Subcutaneous abdominal adipose tissue (tissue), 5 donors: ENCODE measurements around the gene AP4B1.
A peak's percentile ranks its signal among the peaks of the same experiment; 100 is the strongest.
"Not testable (repeated sequence)": the region's sequence is repeated elsewhere in the genome, so short reads cannot be mapped to it uniquely, and the experiment has no call there.

Source experiments
- H3K27ac ChIP-seq: one replicate; pipeline ENCODE4 v1.7.0; 2013; ENCODE audit warnings: low read depth, mild to moderate bottlenecking, inconsistent platforms, low read length, moderate library complexity
- H3K27me3 ChIP-seq, 5 donors: one replicate each; pipeline ENCODE4 v1.7.0; 2013; ENCODE audit warnings: low read length in 5 of 5, inconsistent platforms in 1 of 5; ENCODE audit not compliant: control insufficient read depth in 5 of 5, insufficient read depth in 4 of 5
- H3K36me3 ChIP-seq, 5 donors: one replicate each; pipeline ENCODE4 v1.7.0; 2013; ENCODE audit warnings: low read length in 5 of 5; ENCODE audit not compliant: control insufficient read depth in 5 of 5, insufficient read depth in 5 of 5
- H3K4me1 ChIP-seq, 5 donors: one replicate each; pipeline ENCODE4 v1.7.0; 2013; ENCODE audit warnings: low read length in 5 of 5, mild to moderate bottlenecking in 3 of 5, moderate library complexity in 1 of 5; ENCODE audit not compliant: control insufficient read depth in 5 of 5, insufficient read depth in 5 of 5
- H3K4me3 ChIP-seq, 5 donors: one replicate each; pipeline ENCODE4 v1.7.0; 2013; ENCODE audit warnings: low read length in 5 of 5, low read depth in 1 of 5
- H3K9ac ChIP-seq, 5 donors: one replicate each; pipeline ENCODE4 v1.7.0; 2013; ENCODE audit warnings: low read length in 5 of 5, mild to moderate bottlenecking in 4 of 5, moderate library complexity in 3 of 5
- H3K9me3 ChIP-seq, 5 donors: one replicate each; pipeline ENCODE4 v1.7.0; 2013; ENCODE audit warnings: low read length in 5 of 5; ENCODE audit not compliant: control insufficient read depth in 5 of 5
- donor health status: healthy.
- donor health status: healthy.
- donor health status: healthy.
- donor health status: healthy.
- donor health status: healthy.

Gene AP4B1

GRCh38 chr1:113904674-113905434 is at the start of gene AP4B1, which contains the start of gene DCLRE1B:
AP4B1 (minus strand) TSS chr1:113904799; CDS start chr1:113904717, 82 bp downstream.
DCLRE1B (plus strand) TSS chr1:113905326; CDS start chr1:113905587, 261 bp downstream.
- Histone ChIP-seq H3K4me3 (peak within 1 kb of the TSS; percentile 86 to 99 (median 91)), H3K36me3 (peaks cover 7 to 36% (median 22%) of the 10 kb centered on the region in 5 donors), H3K9me3 (no peaks in the 10 kb centered on the region), H3K9ac (peak within 1 kb of the TSS; percentile 87 to 99 (median 95)), H3K4me1 (peaks cover 9 to 30% (median 25%) of the 10 kb centered on the region in 5 donors), H3K27me3 (no peaks in the 10 kb centered on the region), H3K27ac (peak within 1 kb of the TSS; percentile 98)

- Histone ChIP-seq H3K9me3 (no peaks in the 10 kb centered on the region), H3K27me3 (no peaks in the 10 kb centered on the region), H3K36me3 (peaks cover 9 to 21% (median 18%) of the 10 kb centered on the region in 5 donors), H3K27ac (no peak overlapping the region), H3K9ac (no peak overlapping the region), H3K4me1 (peaks cover 0 to 20% (median 20%) of the 10 kb centered on the region in 5 donors), H3K4me3 (no peak overlapping the region)
Measured at GRCh38 chr1:113951719-113952118, 47.1 kb upstream of the AP4B1 start.

GRCh38 chr1:113950908-113951307 is 46.3 kb upstream of the AP4B1 start:
- Histone ChIP-seq H3K9me3 (no peaks in the 10 kb centered on the region), H3K27me3 (no peaks in the 10 kb centered on the region), H3K9ac (no peak overlapping the region), H3K4me1 (peaks cover 0 to 28% (median 21%) of the 10 kb centered on the region in 5 donors), H3K27ac (no peak overlapping the region), H3K4me3 (no peak overlapping the region), H3K36me3 (peaks cover 4 to 16% (median 16%) of the 10 kb centered on the region in 5 donors)

GRCh38 chr1:113949007-113949406 is 44.4 kb upstream of the AP4B1 start:
- H3K36me3 ChIP-seq: peaks cover 0 to 7% (median 0%) of the 10 kb centered on the region in 5 donors
- H3K4me3 ChIP-seq: no peak overlapping the region
- H3K9me3 ChIP-seq: no peaks in the 10 kb centered on the region
- no peak overlapping the region for H3K27ac ChIP-seq
- no peak overlapping the region for H3K9ac ChIP-seq
- no peaks in the 10 kb centered on the region for H3K27me3 ChIP-seq
- H3K4me1 ChIP-seq: peaks cover 0 to 28% (median 21%) of the 10 kb centered on the region in 5 donors

GRCh38 chr1:113948151-113948550 is 43.6 kb upstream of the AP4B1 start:
- H3K27ac ChIP-seq: not testable (repeated sequence)

GRCh38 chr1:113947388-113948107 is 42.9 kb upstream of the AP4B1 start:
- Histone ChIP-seq H3K9ac (peak overlapping the region in 3 of 5 donors; percentile 18 to 38 (median 35)), H3K4me1 (peaks cover 0 to 28% (median 22%) of the 10 kb centered on the region in 5 donors)

More at GRCh38 chr1:113948151-113948550, 43.6 kb upstream of the AP4B1 start:
- not testable (repeated sequence) for H3K4me3 ChIP-seq, H3K27me3 ChIP-seq, H3K9me3 ChIP-seq, H3K36me3 ChIP-seq
- peak overlapping the region in 1 of 5 donors; percentile 38 for H3K9ac ChIP-seq
- peaks cover 0 to 28% (median 22%) of the 10 kb centered on the region in 5 donors for H3K4me1 ChIP-seq

GRCh38 chr1:113946678-113947387 is 42.2 kb upstream of the AP4B1 start:
- Histone ChIP-seq H3K4me3 (no peak overlapping the region), H3K27me3 (no peaks in the 10 kb centered on the region), H3K27ac (peak overlapping the region; percentile 11), H3K4me1 (peaks cover 0 to 28% (median 22%) of the 10 kb centered on the region in 5 donors), H3K36me3 (peaks cover 0 to 7% (median 5%) of the 10 kb centered on the region in 5 donors), H3K9ac (peak overlapping the region in 2 of 5 donors; percentile 18 to 35), H3K9me3 (no peaks in the 10 kb centered on the region)

More at GRCh38 chr1:113947388-113948107, 42.9 kb upstream of the AP4B1 start:
- Histone ChIP-seq H3K27ac (no peak overlapping the region), H3K9me3 (no peaks in the 10 kb centered on the region), H3K27me3 (no peaks in the 10 kb centered on the region), H3K36me3 (peaks cover 0 to 6% (median 3%) of the 10 kb centered on the region in 5 donors), H3K4me3 (no peak overlapping the region)

- no peak overlapping the region for H3K9ac ChIP-seq
- H3K9me3 ChIP-seq: no peaks in the 10 kb centered on the region
- H3K36me3 ChIP-seq: peaks cover 3 to 11% (median 8%) of the 10 kb centered on the region in 5 donors
- H3K4me3 ChIP-seq: no peak overlapping the region
- no peak overlapping the region for H3K27ac ChIP-seq
- peaks cover 0 to 28% (median 22%) of the 10 kb centered on the region in 5 donors for H3K4me1 ChIP-seq
- no peaks in the 10 kb centered on the region for H3K27me3 ChIP-seq
Measured at GRCh38 chr1:113946112-113946511, 41.5 kb upstream of the AP4B1 start.

- Histone ChIP-seq H3K36me3 (peaks cover 11 to 18% (median 12%) of the 10 kb centered on the region in 5 donors), H3K27me3 (no peaks in the 10 kb centered on the region), H3K9ac (no peak overlapping the region), H3K27ac (no peak overlapping the region), H3K4me1 (peaks cover 0 to 28% (median 22%) of the 10 kb centered on the region in 5 donors), H3K4me3 (no peak overlapping the region), H3K9me3 (no peaks in the 10 kb centered on the region)
Measured at GRCh38 chr1:113945329-113945728, 40.7 kb upstream of the AP4B1 start.
